GM18867 (cell line): ENCODE measurements around the gene AAMDC.
A peak's percentile ranks its signal among the peaks of the same experiment; 100 is the strongest.

Source experiments
- ATAC-seq: cut with Tn5 transposase; IDR thresholded peaks from one replicate; pipeline ENCODE4 v1.9.1; 2021; ENCODE audit warnings: mild to moderate bottlenecking, moderate library complexity; ENCODE audit not compliant: unreplicated experiment

Gene AAMDC

DNA sequence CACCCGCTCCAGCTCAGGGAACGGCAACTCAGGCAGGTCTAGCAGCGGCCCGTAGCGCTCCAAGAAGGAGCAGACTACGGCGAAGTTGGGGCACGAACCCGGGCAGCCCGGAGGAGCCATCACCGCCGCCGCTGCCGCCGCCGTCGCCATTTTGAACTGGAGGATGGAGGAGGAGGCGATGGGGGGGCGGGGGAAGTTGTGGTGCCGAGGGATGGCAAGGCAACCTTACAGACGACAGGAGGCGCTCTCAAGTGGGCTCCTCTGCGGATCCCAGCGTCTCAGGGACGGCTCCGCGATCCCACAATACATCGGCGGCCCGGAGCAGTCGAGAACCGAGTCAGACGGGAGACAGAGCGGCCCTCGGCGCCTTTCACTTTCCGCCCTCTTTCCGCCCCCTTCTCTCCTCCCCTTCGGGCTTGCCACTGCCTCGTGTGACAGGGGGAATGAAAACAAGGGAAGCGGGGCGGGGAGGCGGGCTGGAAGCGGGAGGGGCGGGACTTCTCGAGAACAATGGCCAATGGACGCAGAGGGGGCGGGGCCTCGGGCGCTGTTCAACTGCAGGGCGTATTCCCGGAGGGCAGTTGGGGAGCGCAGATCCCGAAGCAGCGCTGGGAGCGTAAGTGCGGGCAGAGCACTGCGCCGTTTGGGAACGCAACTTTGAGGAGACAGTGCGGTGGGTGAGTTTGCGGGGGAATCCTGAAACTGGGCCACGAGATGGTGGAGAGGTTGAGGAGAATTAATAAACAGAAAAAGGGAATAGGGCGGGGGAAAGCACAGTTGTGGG is at the start of gene AAMDC, which contains the start of gene RSF1:
Gene AAMDC, plus strand, starts transcription at position 580 of the 784 bp plus-strand sequence. CDS start 21,353 bp downstream, outside the sequence.
Gene RSF1, minus strand, starts transcription at position 158 of the 784 bp plus-strand sequence. Its CDS starts 8 bp downstream, at position 150.
- peak; percentile 84 for ATAC-seq

DNA sequence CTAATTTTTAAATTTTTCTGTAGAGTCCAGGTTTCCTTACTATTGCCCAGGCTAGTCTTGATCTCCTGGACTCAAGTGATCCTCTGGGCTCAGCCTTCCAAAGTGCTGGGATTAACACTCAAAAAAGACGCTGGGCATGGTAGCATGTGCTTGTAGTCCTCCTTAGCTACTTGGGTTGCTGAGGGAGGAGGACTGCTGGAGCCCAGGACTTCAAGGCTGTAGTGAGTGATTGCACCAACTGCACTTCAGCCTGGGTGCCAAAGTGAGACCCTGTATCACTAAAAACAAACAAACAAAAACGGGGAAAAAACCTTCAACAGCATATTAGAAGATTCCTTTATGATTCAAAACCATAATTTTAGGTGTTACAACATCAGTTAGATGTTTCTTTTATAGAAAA is 45.0 kb upstream of the AAMDC start:
- ATAC-seq: no peak

DNA sequence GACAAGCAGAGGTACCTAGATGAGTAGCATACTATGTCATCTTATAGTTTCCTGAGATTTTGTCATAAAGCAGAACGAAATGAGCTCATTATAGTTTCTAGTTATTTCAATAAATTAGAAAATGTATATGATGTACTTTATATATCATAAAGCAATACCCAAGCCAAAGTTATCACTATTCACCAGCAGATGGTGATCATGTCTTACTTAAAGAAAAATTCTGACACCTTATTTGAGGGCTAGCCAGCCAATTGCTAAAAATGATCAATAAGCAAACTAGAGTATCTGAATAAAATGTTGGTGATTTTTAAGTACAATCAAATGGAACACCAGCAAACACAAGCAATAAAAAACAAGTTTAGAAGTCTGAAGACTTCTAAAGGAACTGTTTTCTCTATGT is 44.5 kb upstream of the AAMDC start:
- ATAC-seq: no peak

DNA sequence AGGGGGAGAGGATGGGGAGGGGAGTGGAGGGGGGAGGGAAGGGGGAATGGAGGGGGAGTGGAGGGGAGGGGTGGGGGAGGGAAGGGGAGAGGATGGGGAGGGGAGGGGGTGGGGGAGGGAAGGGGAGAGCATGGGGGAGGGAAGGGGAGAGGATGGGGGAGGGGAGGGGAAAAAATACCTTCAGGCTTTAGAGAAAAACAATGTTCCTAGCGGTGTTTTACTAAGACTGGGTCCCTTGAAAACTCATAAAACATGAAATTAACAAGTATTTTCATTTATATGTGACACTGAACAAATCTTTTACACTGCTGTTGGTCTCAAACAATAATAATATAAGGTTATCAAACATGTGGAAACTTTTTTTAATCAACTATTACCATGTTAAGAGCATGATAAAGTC is 42.8 kb upstream of the AAMDC start:
- ATAC-seq: no peak

DNA sequence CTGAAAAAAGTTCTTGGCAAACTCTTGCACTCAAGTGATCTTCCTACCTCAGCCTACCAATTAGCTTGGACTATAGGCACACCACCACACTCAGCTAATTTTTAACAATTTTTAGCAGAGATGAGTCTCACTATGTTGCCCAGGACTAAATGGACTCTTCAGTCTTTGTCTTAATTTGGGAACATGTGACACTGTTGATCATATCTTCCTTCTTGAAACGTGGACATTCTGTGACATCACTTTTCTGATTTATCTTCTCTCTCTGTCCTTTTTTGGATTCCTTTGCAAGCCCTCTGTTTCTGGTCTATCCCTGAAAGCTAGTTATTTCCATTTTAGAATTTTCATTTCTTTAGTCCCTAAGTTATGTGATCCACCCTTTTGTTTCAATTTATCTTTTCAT is 42.4 kb upstream of the AAMDC start:
- ATAC-seq: no peak

DNA sequence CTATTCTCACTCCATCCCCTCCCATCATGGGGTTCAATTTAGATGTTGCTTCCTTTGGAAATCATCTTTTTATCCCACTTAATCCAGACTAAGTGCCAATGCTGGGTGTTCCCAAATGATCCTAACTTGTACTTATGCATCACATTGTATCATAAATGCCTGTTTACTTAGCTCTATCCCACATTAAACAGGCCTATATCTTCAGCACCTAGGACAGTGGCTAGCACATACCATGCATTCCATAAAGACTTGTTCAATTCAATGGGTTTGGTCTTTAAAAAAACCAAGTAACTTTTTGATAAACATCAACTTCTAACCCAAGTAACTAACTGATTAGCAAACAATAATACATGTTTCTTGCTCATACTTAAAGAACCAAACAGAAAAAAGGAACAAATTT is 41.0 kb upstream of the AAMDC start:
- ATAC-seq: no peak

DNA sequence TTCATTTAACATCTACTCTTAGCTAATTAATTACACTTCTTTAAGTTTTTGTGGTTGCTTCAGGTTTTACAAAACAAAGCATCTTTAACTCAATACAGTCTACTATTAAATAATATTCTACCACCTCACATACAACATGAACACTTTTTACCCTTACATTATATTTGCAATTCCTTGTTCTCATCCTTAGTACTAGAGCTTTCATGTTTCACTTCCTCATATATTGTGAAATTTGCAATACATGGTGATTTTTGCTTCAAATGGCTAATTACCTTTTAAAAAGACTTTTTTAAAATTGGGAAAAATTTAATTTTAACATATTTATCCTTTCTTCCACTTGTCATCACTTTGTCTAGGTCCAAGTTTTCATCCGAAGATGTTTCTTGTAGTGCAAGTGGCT is 37.9 kb upstream of the AAMDC start:
- no peak for ATAC-seq

DNA sequence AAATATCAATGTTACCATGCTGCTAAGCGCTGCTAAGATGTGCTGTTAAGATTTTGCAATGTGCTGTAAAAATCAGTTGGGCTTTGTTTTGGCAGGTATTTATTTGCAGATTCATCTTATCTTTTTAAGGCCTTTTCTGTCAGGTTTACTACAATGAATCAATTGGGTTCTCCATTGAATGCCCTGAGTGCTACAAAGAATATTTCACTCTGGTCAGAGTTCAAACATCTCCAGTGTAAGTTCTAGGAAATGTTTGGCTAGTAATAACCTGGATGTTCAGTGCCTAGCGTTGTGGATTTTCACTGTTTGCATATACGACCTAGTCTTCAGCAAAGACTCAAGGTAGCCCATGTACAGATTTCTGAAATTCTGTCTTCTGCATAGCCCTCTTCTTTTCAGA is 36.4 kb upstream of the AAMDC start:
- ATAC-seq: no peak

DNA sequence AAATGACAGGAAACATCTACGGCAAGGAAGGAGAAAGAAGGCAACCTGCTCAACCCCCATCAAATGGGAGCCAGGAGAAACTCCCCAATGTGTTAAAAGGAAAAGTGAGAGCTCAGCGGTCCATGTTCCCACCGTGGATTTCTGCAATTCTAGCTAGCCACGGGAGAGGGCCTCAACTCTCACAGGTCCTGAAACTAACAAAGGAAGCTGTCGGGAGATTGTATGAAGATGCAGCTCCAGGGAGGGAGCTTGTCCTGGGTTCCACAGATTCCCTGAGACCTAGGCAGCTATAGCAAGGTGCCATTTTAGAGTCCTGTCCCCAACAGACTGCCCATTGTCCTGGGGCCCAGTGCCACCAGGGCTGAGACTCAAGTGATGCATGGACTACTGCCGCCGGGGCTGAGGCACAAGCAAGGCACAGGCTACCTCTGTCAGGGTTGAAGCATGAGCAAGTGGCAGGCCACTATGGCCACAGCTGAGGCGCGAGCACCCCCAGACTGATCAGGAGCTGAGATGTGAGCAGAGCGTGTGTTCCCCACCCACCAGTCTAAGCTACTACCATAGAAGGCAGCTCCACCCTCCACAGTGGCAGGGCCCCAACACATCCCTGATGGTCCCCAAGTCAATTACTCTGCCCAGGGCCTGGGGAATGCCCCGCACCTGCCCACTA is 31.7 kb upstream of the AAMDC start:
- no peak for ATAC-seq

DNA sequence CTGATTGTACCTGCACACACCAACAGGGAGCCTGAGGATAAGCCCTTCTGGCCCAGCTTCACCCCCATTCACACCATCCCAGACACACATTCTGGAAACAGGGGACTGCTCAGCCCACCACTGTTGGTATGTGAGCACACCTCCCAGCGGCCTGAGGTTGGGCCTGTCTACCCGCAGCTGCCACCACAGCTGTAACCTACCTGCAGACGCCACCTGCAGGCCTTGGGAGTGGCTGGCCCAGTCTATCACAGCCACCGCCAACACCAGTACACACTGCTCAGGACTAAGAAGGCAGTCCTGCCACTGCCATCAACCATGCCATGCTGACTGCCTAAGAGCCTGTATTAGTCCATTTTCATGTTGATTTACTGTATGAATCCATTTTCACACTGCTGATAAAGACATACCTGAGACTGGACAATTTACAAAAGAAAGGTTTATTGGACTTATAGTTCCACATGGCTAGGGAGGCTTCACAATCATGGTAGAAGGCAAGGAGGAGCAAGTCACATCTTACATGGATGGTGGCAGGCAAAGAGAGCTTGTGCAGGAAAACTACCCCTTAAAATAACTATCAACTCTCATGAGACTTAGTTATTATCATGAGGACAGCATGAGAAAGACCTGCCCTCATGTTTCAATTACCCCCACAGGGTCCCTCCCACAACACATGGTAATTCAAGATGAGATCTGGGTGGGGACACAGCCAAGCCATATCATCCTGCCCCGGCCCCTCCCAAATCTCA is 31.0 kb upstream of the AAMDC start:
- ATAC-seq: no peak

DNA sequence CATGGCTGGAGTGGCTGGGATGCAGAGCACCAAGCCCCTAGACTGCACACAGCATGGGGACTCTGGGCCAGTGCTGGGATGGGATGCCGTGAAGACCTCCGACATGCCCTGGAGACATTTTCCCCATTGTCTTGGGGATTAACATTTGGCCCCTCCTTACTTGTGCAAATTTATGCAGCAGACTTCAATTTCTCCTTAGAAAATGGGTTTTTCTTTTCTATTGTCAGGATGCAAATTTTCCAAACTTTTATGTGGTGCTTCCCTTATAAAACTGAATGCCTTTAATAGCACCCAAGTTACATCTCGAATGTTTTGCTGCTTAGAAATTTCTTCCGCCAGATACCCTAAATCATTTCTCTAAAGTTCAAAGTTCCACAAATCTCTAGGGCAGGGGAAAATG is 29.6 kb upstream of the AAMDC start:
- ATAC-seq: no peak

DNA sequence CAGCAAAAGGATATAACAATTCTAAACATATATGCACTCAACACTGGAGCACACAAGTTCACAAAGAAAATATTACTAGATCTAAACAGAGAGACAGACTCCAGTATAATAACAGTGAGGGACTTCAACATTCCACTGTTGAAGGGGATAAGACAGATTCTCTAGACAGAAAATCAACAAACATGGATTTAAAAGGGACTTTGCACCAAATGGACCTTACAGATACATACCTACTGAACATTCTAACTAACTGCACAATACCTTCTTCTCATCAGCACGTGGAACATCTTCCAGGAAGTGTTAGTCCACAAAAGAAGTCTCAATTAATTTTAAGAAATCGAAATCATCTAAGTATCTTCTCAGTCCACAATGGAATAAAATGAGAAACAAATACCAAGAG is 27.0 kb upstream of the AAMDC start:
- ATAC-seq: no peak

DNA sequence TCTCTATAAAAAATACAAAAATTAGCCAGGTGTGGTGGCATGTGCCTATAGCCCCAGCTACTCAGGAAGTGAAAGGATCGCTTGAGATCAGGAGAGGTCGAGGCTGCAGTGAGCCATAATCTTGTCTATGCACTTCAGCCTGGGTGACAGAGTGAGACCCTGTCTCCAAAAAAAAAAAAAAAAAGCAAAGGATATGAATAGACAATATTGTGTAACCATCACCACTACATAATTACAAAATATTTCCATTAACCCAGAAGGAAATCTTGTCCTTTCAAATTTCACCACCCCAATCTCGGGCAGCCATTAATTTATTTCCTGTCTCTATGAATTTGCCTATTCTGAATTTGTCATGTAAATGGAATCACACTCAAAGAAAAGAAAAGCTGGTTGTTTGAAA is 21.6 kb upstream of the AAMDC start:
- ATAC-seq: no peak

DNA sequence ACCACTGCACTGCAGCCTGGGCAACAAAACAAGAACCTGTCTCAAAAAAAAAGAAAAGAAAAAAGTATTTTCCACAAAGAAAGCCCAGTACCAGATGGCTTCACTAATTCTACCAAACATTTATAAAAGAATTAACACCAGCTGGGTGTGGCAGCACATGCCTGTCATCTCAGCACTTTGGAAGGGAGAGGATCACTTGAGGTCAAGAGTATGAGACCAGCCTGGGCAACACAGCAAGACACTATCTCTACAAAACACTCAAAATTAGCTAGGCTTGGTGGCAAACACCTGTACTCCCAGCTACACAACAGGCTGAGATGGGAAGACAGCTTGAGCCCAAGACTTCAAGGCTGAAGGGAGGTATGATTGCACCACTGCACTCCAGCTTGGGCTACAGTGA is 20.5 kb upstream of the AAMDC start:
- ATAC-seq: no peak

DNA sequence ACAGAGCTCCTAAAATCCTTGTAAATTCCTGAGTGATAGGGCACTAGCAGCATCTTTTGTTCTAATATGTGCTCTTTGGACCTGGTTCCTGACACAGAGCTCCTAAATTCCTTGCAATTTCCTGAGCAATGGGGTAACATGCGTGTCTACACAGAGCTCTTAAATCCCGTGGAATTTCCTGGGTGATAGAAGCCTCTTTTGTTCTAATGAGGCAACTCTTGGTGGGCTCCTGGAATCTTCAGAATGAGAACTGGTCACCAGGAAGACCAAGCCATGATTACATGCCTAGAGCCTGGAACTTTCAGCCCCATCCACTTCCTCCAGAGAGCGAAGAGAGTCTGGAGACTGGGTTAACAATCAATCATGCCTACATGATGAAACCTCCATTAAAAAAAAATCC is 19.5 kb upstream of the AAMDC start:
- ATAC-seq: no peak

DNA sequence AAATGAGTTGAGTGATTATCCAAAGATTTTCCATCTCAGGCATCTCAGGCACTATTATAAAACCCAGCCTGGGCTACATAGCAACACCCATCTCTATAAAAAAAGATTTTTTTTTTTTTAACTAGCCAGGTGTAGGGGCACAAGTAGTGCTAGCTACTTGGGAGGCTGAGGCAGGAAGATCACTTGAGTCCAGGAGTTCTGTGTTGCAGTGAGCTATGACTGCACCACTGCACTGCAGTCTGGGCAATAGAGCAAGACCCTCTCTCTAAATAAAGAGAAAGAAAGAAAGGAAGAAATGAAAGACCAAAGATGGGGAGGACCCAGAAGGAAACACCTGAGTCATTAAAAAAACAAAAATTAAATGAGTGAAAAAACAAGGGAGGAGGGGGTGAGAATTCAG is 14.5 kb upstream of the AAMDC start:
- ATAC-seq: no peak

DNA sequence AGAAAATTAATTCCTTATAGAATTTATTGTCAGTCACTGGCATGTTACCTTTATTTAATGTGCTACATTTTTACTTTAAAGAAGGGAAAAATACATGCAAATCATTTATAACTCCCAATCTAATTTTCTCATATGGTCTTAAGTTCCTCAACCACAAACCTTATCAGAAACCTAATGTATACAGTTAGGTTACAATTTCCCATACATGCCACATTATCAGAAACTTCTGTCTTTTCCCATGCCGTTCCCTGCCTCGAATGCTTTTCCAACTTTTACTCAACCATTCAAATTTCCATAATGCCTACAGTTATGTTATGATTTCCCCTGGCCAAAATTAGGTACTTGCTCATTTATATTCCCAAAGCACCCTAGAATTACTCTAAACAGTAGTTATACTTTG is 14.0 kb upstream of the AAMDC start:
- no peak for ATAC-seq

DNA sequence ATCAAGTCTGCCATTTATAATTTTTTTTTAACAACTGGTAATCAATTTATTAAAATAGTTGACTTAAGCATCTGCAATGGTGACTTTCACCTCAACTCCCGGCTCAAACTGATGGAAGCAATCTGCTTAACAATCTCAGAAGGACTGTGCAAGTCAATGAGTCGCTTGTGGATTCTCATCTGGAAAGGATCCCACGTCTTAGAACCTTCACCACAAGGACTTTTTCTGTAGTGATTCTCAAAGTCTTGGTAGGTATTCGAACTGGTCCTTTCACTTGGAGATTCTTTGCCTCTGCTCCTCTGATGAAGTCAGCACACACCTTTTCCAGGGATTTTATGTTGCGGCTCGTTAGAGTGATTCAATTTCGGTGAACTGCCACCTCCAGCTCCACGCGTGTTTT is 7.7 kb upstream of the AAMDC start:
- ATAC-seq: no peak

DNA sequence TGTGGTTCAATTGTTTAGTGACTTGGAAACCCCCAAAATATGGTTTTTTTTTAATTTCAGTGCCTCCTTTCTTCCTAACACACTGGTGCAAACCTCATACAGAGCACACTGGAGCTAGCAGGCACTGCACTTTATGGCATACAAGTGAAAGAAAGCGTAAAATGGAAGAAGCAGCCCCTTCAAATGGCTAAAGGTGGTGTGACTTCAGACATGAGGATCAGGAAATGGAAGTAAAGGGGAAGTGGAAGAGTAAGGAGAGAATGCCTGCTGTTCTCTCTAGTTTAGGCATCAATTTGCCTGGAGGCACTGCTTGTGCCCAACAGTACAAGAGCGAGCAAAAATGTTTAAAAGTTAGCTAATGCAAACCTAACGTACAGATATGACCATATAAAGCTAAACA is 6.1 kb upstream of the AAMDC start:
- no peak for ATAC-seq

DNA sequence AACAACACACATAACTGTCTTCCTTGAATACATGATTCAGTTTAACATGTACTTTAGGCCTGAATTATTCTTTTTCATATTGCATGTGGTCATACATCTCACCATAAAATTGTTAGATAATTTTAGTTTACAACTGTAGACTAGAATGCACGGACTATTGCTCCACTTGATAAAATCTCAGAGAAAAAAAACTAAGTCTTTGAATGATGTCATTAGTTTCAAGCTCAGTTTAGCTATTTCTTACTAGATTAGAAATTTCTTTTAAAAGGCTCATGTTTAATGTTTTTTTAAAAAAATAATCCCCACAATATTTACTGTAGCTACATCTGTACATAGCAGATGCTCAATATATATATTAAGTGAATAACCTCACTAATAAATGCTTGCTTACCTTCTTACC is 5.5 kb upstream of the AAMDC start:
- ATAC-seq: no peak

DNA sequence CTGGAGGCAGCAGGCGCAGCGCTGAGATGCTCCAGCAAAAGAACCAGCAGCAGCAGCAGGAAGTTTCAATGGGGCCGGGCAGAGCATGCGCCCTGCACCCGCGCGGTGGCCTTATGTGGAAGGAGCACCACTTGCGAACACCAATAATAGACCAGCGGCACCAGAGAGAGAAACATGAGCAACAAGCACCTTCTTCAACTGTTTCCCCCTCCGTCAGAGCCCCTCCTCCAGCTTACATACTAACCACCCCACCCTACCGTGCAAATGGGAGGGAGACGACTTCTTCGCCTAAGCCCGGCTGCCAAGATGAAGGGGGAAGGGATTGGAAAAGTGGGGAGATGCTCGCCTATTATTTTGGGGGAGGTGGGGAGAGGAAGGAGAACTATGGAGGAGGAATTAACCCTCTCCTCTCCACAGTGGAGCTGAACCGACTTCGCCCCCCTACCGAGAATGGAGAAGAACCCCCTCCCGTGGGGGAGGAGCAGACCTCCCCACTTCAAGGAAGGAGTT is 1.5 kb upstream of the AAMDC start:
- peak; percentile 49 for ATAC-seq
